GM08714 (cell line): ENCODE measurements around the gene SLC6A7.

Source experiments
- H3K4me3 ChIP-seq: fragments of 200-500 bp; sonication (Bioruptor generic); 2 replicates; pipeline ENCODE4 v1.5.1; 2014; ENCODE audit warnings: mild to moderate bottlenecking, low read length, inconsistent platforms
- ZNF274 ChIP-seq: IDR thresholded peaks from 2 replicates; pipeline ENCODE4 v1.6.1; 2012; ENCODE audit warnings: mild to moderate bottlenecking, low read depth, low read length

Gene SLC6A7

DNA sequence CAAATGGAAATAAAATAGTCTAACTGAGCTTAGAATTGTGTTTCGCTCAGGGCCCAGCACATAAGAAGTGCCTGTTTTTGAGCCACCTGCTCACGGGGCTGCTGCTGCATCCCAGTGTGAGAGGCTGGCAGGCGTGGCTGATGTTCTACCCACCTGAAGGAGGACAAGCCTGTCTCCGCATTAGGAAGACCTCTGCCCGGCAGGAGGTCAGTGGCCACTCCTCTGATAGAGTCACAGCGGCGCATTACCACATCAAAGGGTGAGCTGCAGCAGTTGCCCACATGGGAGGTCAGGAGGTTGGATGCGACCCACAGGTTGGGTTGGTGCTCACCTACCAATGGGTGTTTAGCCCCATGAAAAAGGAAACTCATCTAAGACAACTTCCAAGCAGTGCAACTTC is 3.7 kb upstream of the SLC6A7 start:
- H3K4me3 ChIP-seq, result no peak overlapping the region
- no peak for TF ChIP-seq ZNF274

DNA sequence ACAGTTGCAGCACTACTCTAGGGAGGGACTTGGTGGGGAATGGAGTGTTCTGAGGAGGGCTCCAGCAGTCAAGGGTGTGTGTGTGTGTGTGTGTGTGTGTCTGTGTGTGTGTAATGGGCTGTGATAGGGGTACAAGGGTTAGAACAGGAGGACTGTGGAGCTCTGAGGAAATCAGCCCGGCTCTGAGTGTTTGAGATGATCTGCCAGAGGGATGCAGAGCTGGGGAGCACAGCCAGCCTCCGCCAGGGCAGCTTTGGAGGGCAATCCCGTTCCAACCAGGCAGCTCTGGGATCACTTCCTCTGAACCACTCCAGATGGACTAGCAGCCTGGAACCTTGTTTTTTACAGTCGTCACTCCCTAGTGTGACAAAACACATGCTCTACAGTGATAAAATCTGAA is 3.0 kb upstream of the SLC6A7 start:
- no peak overlapping the region for H3K4me3 ChIP-seq
- TF ChIP-seq ZNF274, result no peak

GRCh38 chr5:150188146-150188842 is 1.6 kb upstream of the SLC6A7 start:
- TF ChIP-seq ZNF274, result no peak
- no peak overlapping the region for H3K4me3 ChIP-seq

DNA sequence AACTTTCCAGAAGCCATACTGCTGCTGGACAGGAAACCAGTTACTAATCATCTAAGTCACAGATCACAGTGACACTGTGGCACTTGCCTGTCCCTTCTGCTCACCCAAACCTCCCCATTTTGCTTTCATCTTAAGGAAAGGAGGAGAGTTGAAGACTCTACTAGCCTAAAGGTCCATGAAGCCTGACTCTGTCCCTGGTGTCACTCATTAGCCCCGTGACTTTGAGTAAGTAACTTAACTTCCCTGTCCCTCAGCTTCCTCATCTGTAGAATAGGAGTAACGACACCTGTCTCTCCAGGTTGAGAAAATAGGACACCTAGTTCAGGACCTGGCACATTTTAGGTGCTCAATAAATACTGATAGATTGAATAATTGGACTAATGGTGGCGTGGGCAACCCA is 536 bp upstream of the SLC6A7 start:
- H3K4me3 ChIP-seq, result no peak overlapping the region
- no peak for TF ChIP-seq ZNF274

- TF ChIP-seq ZNF274, result no peak
- H3K4me3 ChIP-seq, result no peak overlapping the region
These were observed 679 bp downstream of the SLC6A7 start for GRCh38 chr5:150190503-150190979.

DNA sequence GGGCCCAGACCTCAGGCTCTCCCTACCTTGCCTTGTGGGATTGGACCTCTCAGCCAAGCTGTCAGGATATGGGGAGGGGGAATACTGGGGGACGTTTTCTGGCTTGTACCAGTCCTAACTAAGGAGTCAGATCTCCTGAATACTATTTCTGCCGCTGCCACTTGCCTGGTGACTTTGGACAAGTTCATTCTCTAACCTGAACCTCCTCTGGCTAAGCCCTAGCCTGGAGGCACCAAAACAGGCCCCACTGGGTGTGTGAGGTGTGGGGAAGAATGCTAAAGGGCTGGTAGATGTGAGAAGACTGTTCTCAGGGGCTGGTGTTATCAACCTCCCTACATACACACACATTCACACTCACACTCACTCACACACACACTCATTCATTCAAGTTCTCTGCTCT is 1.1 kb downstream of the SLC6A7 start:
- TF ChIP-seq ZNF274, result no peak

GRCh38 chr5:150192462-150192861 is 2.6 kb downstream of the SLC6A7 start:
- H3K4me3 ChIP-seq, result no peak overlapping the region
- no peak for TF ChIP-seq ZNF274

More for the DNA sequence above, 1.1 kb downstream of the SLC6A7 start:
- no peak overlapping the region for H3K4me3 ChIP-seq

- no peak overlapping the region for H3K4me3 ChIP-seq
- TF ChIP-seq ZNF274, result no peak
These were observed 6.0 kb downstream of the SLC6A7 start for GRCh38 chr5:150195736-150196485.

- no peak for TF ChIP-seq ZNF274
- H3K4me3 ChIP-seq, result no peak overlapping the region
These were observed 6.7 kb downstream of the SLC6A7 start for GRCh38 chr5:150196514-150196913.

DNA sequence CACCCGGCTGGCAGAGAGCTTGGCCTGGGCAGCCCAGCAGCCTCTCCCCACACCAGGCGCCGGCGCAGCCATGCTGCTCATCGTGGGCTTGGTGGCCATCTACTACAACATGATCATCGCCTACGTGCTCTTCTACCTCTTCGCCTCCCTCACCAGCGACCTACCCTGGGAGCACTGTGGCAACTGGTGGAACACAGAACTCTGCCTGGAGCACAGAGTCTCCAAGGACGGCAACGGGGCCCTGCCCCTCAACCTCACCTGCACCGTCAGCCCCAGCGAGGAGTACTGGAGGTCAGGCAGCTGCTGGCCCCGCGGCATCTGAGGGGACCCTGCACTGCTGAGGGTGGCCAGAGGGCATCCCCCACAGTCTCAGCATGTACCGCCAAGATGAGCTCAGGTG is 7.1 kb downstream of the SLC6A7 start:
- no peak overlapping the region for H3K4me3 ChIP-seq

DNA sequence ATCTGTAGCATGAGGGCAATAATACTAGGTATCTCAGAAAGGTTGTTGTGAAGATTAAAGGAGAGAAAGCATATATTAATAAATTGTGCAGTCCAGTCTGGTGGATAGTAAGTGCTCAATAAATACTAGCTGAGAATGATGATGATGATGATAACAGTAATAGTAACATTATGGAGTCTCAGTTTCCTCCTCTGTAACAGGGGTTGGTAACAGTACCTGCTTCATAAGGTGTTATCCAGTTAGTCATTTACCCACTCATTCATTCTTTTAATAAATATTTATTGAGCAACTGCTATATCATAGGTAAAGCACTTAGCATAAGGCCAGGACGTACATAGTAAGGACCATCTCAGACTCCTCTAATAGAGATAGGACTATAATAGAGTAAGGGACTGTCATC is 7.6 kb downstream of the SLC6A7 start:
- no peak overlapping the region for H3K4me3 ChIP-seq
- TF ChIP-seq ZNF274, result no peak

More for the DNA sequence above, 7.1 kb downstream of the SLC6A7 start:
- no peak for TF ChIP-seq ZNF274

- TF ChIP-seq ZNF274, result no peak
- H3K4me3 ChIP-seq, result no peak overlapping the region
These were observed 12.6 kb downstream of the SLC6A7 start for GRCh38 chr5:150202501-150202900.

- H3K4me3 ChIP-seq, result no peak overlapping the region
- no peak for TF ChIP-seq ZNF274
These were observed 14.1 kb downstream of the SLC6A7 start for GRCh38 chr5:150203832-150204589.

- no peak for TF ChIP-seq ZNF274
- no peak overlapping the region for H3K4me3 ChIP-seq
These were observed 14.7 kb downstream of the SLC6A7 start for GRCh38 chr5:150204590-150204960.

DNA sequence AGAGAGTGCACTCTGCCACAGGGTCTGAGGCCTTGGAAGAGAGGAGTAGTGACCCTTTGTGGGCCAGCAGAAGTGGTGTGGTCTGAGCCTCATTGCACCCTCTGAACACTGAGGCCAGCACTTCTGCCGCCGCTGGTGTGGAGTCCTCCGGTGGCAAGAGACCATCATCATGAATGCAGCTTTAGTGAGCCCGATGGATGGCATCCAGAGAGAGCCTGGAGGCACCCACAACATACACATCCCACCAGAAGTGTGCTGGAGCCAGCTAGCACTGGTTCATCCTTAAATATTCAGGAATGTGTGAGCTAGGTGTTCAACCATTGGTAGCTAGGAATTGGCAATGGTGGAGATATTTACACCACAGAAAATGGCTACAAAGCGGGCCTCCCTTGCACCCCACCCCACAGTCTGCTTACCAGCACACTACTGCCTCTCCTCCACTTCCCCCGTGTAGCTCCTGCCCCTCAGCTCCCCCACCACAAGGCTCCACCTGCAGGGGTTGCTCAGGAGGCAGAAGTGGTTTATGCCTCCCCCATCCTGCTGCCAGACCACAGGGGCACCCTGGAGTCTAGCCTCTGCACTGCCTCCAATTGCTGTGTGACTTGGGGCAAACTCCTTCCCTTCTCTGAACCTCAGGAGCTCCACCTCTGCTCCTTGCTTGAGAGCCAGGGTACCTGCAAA is 16.4 kb downstream of the SLC6A7 start:
- H3K4me3 ChIP-seq, result no peak overlapping the region
- no peak for TF ChIP-seq ZNF274
